ENCODE results near the gene ACYP2.

DNA sequence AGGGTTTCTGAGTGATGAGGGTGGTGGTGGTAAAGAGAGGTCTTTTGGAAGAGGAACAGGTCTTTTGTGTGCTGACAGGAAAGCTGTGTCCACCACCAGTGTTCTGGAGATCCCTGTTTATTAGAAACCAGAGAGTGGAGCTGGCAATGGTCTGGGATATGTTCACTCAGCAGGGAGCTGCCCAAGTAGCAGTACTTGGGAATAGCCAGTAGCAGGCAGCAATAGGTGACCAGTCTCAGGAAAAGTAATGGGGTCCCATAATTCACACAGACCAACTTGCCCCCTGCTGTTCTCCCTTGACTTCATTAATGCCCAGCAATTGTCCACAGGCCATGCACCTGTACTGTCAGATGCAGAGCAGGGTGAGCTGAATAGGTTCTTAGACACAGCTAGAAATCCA lies 138.8 kb downstream of the ACYP2 start:
- TF ChIP-seq, protein P1, sequence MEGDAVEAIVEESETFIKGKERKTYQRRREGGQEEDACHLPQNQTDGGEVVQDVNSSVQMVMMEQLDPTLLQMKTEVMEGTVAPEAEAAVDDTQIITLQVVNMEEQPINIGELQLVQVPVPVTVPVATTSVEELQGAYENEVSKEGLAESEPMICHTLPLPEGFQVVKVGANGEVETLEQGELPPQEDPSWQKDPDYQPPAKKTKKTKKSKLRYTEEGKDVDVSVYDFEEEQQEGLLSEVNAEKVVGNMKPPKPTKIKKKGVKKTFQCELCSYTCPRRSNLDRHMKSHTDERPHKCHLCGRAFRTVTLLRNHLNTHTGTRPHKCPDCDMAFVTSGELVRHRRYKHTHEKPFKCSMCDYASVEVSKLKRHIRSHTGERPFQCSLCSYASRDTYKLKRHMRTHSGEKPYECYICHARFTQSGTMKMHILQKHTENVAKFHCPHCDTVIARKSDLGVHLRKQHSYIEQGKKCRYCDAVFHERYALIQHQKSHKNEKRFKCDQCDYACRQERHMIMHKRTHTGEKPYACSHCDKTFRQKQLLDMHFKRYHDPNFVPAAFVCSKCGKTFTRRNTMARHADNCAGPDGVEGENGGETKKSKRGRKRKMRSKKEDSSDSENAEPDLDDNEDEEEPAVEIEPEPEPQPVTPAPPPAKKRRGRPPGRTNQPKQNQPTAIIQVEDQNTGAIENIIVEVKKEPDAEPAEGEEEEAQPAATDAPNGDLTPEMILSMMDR (IDR thresholded peaks at IDR 0.05; ENCODE audit: borderline replicate concordance, extremely low read depth, low read length, poor library complexity, severe bottlenecking): no peak
- TF ChIP-seq EZH2 (IDR thresholded peaks at IDR 0.05; ENCODE audit: borderline replicate concordance, low read depth, low read length, severe bottlenecking): no peak

All from DND-41 (cell line).